ENCODE results near the gene TTN. TPM values are rescaled to one million over a fixed set of nuclear protein-coding genes. Genes with fewer than 3 reads are reported as not detected.

The TTN gene
- total RNA-seq, 1 experiment from 2014 or later = 0.88 TPM

- DNase-seq (ENCODE audit: low spot score) = no peak
- in situ Hi-C loops (cut with HindIII; ENCODE audit: low sequenced_read_pairs) = no loop called here
Measured at GRCh38 chr2:178521304-178522150, 285.7 kb downstream of the TTN start.

GRCh38 chr2:178517496-178517895 is 289.7 kb downstream of the TTN start:
- no peak for DNase-seq (ENCODE audit: low spot score)
- in situ Hi-C loops (cut with HindIII; ENCODE audit: low sequenced_read_pairs) = no loop called here

- DNase-seq (ENCODE audit: low spot score) = no peak
- in situ Hi-C loops (cut with HindIII; ENCODE audit: low sequenced_read_pairs) = no loop called here
Measured at GRCh38 chr2:178514664-178515063, 292.6 kb downstream of the TTN start.

- DNase-seq (ENCODE audit: low spot score) = no peak
- in situ Hi-C loops (cut with HindIII; ENCODE audit: low sequenced_read_pairs) = no loop called here
Measured at GRCh38 chr2:178513876-178514275, 293.3 kb downstream of the TTN start.

GRCh38 chr2:178512484-178512883 is 294.7 kb downstream of the TTN start:
- no peak for DNase-seq (ENCODE audit: low spot score)
- in situ Hi-C loops (cut with HindIII; ENCODE audit: low sequenced_read_pairs) = no loop called here

- in situ Hi-C loops (cut with HindIII; ENCODE audit: low sequenced_read_pairs) = no loop called here
- no peak for DNase-seq (ENCODE audit: low spot score)
Measured at GRCh38 chr2:178510384-178510783, 296.8 kb downstream of the TTN start.

- in situ Hi-C loops (cut with HindIII; ENCODE audit: low sequenced_read_pairs) = no loop called here
- no peak for DNase-seq (ENCODE audit: low spot score)
Measured at GRCh38 chr2:178508646-178509045, 298.6 kb downstream of the TTN start.

GRCh38 chr2:178506949-178507348 is 300.3 kb downstream of the TTN start:
- in situ Hi-C loops (cut with HindIII; ENCODE audit: low sequenced_read_pairs) = no loop called here
- DNase-seq (ENCODE audit: low spot score) = no peak

- no peak for DNase-seq (ENCODE audit: low spot score)
- in situ Hi-C loops (cut with HindIII; ENCODE audit: low sequenced_read_pairs) = no loop called here
Measured at GRCh38 chr2:178506524-178506923, 300.7 kb downstream of the TTN start.

- in situ Hi-C loops (cut with HindIII; ENCODE audit: low sequenced_read_pairs) = no loop called here
Measured at GRCh38 chr2:178506101-178506500, 301.1 kb downstream of the TTN start.

GRCh38 chr2:178502751-178503150 is 304.5 kb downstream of the TTN start:
- DNase-seq (ENCODE audit: low spot score) = no peak
- in situ Hi-C loops (cut with HindIII; ENCODE audit: low sequenced_read_pairs) = no loop called here

More at GRCh38 chr2:178506101-178506500, 301.1 kb downstream of the TTN start:
- DNase-seq (ENCODE audit: low spot score) = no peak

- in situ Hi-C loops (cut with HindIII; ENCODE audit: low sequenced_read_pairs) = no loop called here
- DNase-seq (ENCODE audit: low spot score) = no peak
Measured at GRCh38 chr2:178499640-178500039, 307.6 kb downstream of the TTN start.

- in situ Hi-C loops (cut with HindIII; ENCODE audit: low sequenced_read_pairs) = no loop called here
- no peak for DNase-seq (ENCODE audit: low spot score)
Measured at GRCh38 chr2:178498137-178498536, 309.1 kb downstream of the TTN start.

GRCh38 chr2:178496049-178496448 is 311.2 kb downstream of the TTN start:
- DNase-seq (ENCODE audit: low spot score) = no peak
- in situ Hi-C loops (cut with HindIII; ENCODE audit: low sequenced_read_pairs) = no loop called here

- no peak for DNase-seq (ENCODE audit: low spot score)
- in situ Hi-C loops (cut with HindIII; ENCODE audit: low sequenced_read_pairs) = no loop called here
Measured at GRCh38 chr2:178491612-178492011, 315.6 kb downstream of the TTN start.

GRCh38 chr2:178485356-178485755 is 321.9 kb downstream of the TTN start:
- in situ Hi-C loops (cut with HindIII; ENCODE audit: low sequenced_read_pairs) = no loop called here
- no peak for DNase-seq (ENCODE audit: low spot score)

GRCh38 chr2:178484245-178485041 is 322.8 kb downstream of the TTN start:
- peak; percentile 41 for DNase-seq (ENCODE audit: low spot score)
- in situ Hi-C loops (cut with HindIII; ENCODE audit: low sequenced_read_pairs) = no loop called here

- DNase-seq (ENCODE audit: low spot score) = no peak
- in situ Hi-C loops (cut with HindIII; ENCODE audit: low sequenced_read_pairs) = no loop called here
Measured at GRCh38 chr2:178482437-178482836, 324.8 kb downstream of the TTN start.

- in situ Hi-C loops (cut with HindIII; ENCODE audit: low sequenced_read_pairs) = no loop called here
- DNase-seq (ENCODE audit: low spot score) = peak; percentile 93
Measured at GRCh38 chr2:178480227-178481181, 326.7 kb downstream of the TTN start, which contains the start of gene PLEKHA3. TSS of gene PLEKHA3 (plus strand) at chr2:178480457. CDS start at chr2:178480870, 413 bp downstream.

Measured in G401 (cell line).